ENCODE data around the gene MIA.
A peak's percentile ranks its signal among the peaks of the same experiment; 100 is the strongest.

- TF ChIP-seq CTCF (IDR thresholded peaks at IDR 0.05) (no peak), POLR2A (IDR thresholded peaks at IDR 0.05) (peak; percentile 50 to 90)
These were observed 24.3 kb upstream of the MIA start, which contains the start of gene SNRPA for GRCh38 chr19:40750874-40751537.

Data from adrenal gland (tissue), 5 donors.